CD4-positive, alpha-beta T cell treated with Interleukin-4 for 1 hour (primary cell): ENCODE results near the gene NRP2.

Source experiments
- DNase-seq, 2 donors: peaks; one replicate each; pipeline ENCODE4 v3.0.0-alpha.2; 2020 to 2022

Gene NRP2

DNA sequence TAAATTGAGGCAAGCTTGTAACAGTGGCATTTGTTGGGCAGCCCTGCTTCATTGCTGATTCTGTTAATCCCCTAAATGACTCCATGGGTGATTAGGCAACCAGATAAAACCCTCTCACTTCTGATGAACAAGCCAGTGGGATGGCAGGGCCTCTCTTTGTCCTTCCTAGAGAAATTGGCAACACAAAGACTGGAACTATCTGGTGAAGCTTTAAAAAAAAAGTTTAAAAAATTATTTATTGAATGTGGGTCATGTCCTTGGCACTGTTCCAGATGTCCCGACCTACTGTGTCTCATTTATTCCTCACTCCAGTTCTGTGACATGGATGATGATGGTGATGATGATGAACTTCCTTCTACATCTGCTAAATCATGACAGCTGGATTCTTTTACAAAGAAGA lies 30.8 kb downstream of the NRP2 start:
- DNase-seq: no peak

DNA sequence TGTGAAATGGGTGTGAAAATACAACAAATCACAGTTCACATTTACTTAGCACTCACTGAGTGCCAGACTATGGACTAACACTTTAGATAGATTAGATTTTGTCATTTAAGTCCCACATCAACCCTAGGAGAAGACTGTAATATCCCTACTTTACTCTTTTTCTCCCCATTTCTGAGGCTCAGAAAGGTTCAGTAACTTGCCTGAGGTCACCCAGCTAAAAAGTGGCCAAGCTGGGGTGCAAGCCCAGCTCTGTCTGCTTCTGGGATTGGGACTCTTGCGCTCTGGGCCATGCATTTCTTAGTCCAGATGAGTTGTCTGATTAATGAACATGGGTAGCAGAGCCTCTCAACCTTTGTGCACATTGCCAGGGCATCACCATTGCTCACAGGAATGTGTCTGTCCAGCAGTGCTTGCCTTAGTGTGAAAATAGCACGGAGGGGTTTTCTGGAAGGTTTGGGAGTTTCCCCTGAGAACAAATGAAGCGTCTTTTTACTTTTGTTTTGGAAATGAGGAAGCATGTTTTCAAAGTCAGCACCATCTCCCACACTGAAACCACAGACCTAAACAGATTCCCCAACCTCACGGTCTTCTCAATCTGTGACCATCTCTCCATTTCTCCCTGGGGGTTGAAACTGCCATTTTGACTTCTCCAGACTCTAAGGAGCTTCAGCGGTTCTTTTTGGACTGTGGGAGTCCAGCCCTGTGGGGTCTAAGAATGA lies 31.9 kb downstream of the NRP2 start:
- peak; percentile 6 to 43 for DNase-seq

GRCh38 chr2:205714789-205715720 lies 32.8 kb downstream of the NRP2 start:
- DNase-seq: no peak

DNA sequence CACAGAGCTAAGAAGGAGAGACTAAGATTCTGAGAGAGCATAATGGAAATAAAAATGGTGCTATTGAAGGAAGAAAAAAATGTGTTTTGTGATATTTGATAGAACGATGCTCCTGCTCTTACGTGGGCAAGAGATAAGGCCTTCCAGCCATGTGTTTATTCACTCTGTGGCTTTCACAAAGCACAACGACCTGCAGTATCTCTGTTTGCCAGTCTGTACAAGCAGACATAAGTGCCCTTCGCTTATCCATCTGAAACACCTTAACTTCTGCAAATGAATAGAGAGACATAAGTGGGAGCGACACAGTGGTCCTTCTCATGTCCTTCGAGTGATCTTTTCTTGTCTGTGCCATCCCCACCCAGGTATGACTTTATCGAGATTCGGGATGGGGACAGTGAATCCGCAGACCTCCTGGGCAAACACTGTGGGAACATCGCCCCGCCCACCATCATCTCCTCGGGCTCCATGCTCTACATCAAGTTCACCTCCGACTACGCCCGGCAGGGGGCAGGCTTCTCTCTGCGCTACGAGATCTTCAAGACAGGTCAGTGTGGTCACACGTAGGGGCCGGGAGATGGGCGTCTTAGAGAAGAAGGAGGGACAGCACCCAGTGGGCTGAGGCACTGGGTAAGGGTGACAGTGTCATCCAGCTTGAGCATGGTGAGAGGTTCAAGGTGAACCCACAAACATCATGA lies 33.7 kb downstream of the NRP2 start:
- DNase-seq: no peak

DNA sequence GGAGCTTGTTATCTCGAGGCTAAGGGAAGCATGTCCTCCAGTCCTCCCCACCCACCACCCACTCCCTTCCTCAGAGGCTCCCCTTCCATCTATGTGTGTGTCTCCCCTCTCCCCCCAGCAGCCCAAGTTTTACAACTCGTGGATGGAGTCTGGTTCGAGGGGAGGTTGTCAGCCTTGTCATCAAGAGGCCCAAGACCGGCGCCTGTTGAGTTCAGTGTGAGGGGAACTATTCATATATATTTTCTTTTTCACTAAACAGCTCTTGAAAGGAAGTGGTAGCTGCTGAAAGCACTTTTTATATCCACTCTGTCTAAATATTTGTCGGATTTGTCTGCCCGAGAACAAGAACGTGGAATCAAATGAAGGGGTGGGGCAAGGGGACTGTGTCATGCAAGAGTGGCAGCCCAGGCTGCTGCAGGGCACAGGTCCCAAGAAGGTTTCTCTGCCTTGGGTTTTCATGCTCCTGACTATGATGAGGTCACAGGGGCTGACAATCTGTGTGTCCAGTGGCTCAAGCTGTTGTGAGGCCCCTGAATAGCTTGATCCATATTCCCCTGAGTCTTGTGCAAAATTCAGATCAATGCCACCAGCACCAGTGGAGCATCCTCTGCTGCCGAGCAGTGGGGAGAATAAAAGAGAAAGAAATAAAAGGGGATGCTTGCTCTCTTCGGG lies 35.0 kb downstream of the NRP2 start:
- no peak for DNase-seq

GRCh38 chr2:205717999-205718398 lies 35.7 kb downstream of the NRP2 start:
- no peak for DNase-seq

- DNase-seq: no peak
These were observed 37.5 kb downstream of the NRP2 start for GRCh38 chr2:205719847-205720246.

DNA sequence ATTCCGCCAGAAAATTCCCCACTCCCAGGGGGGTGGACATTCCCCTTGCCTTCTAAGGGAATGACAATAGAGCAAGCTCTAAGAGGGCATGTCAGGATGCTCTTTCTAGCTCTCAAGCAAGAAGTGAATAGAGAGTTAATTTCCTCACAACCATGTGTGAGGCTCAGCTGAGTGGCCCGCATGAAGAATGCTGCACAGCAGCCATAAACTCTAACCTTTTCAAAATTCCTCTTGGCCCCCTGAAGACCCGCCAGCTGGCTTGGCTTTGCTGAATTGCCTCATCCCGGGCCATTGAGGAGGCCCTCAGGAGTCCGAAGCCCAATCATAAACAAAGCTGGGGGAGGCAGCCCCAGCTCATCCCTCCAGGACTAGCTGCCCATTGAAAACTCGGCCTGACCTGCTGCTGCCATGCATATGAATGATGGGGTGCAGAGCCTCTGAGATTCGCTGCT lies 38.2 kb downstream of the NRP2 start:
- no peak for DNase-seq

GRCh38 chr2:205721057-205721449 lies 38.8 kb downstream of the NRP2 start:
- DNase-seq: no peak

- DNase-seq: no peak
These were observed 40.1 kb downstream of the NRP2 start for GRCh38 chr2:205722283-205722918.

DNA sequence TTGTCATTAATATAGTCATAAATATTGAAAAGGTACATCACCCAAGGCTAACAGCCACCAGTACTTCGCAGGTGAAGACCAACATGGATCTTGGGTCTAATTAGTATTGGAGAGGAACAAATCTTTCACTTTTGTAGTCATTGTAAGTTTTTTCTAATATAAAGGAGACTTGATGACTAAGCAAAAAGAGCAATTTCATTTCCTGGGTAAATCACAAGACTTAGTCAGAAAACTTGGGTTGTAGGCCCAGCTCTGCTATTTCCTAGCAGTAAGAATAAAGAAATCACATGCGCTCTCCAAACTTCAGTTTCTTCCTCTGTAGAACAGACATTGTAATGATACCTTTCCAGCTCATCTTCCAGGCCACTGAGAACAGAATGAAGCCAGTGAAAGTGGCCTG lies 40.9 kb downstream of the NRP2 start:
- DNase-seq: no peak

GRCh38 chr2:205725059-205725458 lies 42.8 kb downstream of the NRP2 start:
- no peak for DNase-seq

DNA sequence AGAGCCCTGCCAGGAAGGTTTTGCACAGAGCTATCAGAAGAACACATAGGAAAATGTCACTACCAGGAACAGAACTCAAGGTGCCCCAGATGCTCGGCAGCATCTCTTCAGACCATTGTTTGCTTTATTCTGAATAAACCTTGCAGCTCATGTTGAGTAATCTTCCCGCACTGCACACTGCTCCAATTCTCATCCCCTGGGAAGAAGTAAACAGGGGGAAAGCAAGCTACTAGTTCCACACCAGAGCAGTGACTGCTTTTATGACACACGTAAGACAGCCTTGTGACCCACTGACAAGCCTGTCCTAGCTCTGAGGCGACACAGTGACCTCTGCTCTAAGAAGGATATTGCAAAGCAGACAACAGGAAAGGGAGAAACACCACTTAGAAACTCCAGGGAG lies 44.2 kb downstream of the NRP2 start:
- DNase-seq: no peak

DNA sequence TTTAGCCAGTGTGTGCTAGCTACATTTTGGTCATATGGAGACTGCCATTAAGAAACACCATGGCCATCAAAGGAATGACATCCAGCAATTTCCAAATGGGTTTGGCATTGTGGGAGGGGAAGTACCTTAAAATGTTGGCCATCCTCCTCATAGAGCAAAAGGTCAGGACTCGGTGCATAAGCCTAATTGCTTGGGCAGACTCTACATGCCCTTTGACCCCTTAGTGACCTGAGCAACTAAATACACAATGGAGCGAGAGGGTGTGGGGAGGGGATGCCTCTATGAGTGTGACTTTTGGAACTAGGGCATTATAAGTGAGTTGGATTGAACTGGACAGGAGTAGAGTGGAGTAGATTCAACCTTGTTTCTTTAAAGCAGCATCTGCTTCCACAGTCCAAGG lies 44.9 kb downstream of the NRP2 start:
- no peak for DNase-seq

- DNase-seq: no peak
These were observed 46.1 kb downstream of the NRP2 start for GRCh38 chr2:205728366-205728765.

DNA sequence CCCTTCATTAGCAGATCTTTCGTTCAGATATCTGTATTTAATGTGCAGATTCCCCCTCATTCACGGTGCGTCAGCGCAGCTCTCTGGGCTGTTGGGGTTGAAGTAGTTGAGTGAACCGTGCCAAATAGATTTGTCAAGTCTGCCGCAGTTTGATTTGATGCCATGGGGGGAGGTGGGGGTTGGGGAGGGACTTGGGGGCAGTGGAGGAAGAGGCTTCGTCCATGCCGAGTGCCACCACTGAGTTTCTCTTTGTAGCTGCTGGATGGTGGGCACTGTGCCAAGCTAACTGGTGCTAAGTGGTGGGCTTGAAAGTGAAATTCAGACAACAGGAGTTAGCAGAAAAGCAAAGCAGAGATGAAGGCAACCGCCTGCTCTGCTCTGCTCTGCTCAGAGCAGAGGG lies 47.9 kb downstream of the NRP2 start:
- DNase-seq: no peak

GRCh38 chr2:205730701-205731582 lies 48.6 kb downstream of the NRP2 start:
- DNase-seq: no peak

GRCh38 chr2:205731583-205731981 lies 49.3 kb downstream of the NRP2 start:
- DNase-seq: no peak

- DNase-seq: no peak
These were observed 50.0 kb downstream of the NRP2 start for GRCh38 chr2:205732314-205732713.

- no peak for DNase-seq
These were observed 50.8 kb downstream of the NRP2 start for GRCh38 chr2:205733082-205733481.

GRCh38 chr2:205733648-205734047 lies 51.3 kb downstream of the NRP2 start:
- no peak for DNase-seq
